Keratinocyte (primary cell): ENCODE measurements around the gene SI. TPM values are rescaled to one million over a fixed set of nuclear protein-coding genes. Genes with fewer than 3 reads are reported as not detected.

Experiments used
- DNase-seq: peaks from one replicate; pipeline ENCODE4 v3.0.0-alpha.2; 2011; ENCODE audit warnings: low read depth, missing footprints, low spot score
- FAIRE-seq: peaks from 2 replicates; lab custom pipeline; 2011; peaks lifted over from hg19 to GRCh38; lab: Jason Lieb, UNC
- H2AFZ ChIP-seq: 2 replicates; pipeline ENCODE4 v1.6.0; 2012; ENCODE audit warnings: low read length, control low read depth, inconsistent platforms; ENCODE audit not compliant: control insufficient read depth
- H3K27ac ChIP-seq: 2 replicates; pipeline ENCODE4 v1.5.1; 2011; ENCODE audit warnings: low read length; ENCODE audit not compliant: control insufficient read depth, insufficient read depth
- H3K27me3 ChIP-seq: 3 replicates; pipeline ENCODE4 v1.6.0; 2011; ENCODE audit warnings: low read length; ENCODE audit not compliant: control insufficient read depth, insufficient read depth; ENCODE audit errors: extremely low read depth
- H3K36me3 ChIP-seq, 2 experiments: 2 replicates in 1 of 2; 3 replicates in 1 of 2; pipeline ENCODE4 v1.5.1; 2011; ENCODE audit warnings: low read length in 2 of 2, mild to moderate bottlenecking in 1 of 2; ENCODE audit not compliant: control insufficient read depth in 2 of 2, insufficient read depth in 2 of 2; ENCODE audit errors: extremely low read depth in 1 of 2
- H3K4me1 ChIP-seq: 3 replicates; pipeline ENCODE4 v1.5.1; 2011; ENCODE audit warnings: low read length; ENCODE audit not compliant: control insufficient read depth, insufficient read depth; ENCODE audit errors: extremely low read depth
- H3K4me2 ChIP-seq: 3 replicates; pipeline ENCODE4 v1.6.0; 2011; ENCODE audit warnings: low read depth, low read length; ENCODE audit not compliant: control insufficient read depth, insufficient read depth; ENCODE audit errors: extremely low read depth
- H3K4me3 ChIP-seq, 3 experiments: fragments of 200-600 bp in 1 of 3; sonication (generic) in 1 of 3; 2 replicates in 2 of 3; 3 replicates in 1 of 3; pipeline ENCODE4 v1.5.1; 2011 to 2016; ENCODE audit warnings: low read length in 3 of 3, mild to moderate bottlenecking in 3 of 3, control low read depth in 2 of 3, inconsistent platforms in 1 of 3, low read depth in 1 of 3, mixed read lengths in 1 of 3, mixed run types in 1 of 3, moderate library complexity in 1 of 3; ENCODE audit not compliant: control insufficient read depth in 2 of 3, insufficient read depth in 2 of 3; ENCODE audit errors: extremely low read depth in 1 of 3
- H3K79me2 ChIP-seq: 2 replicates; pipeline ENCODE4 v1.6.0; 2012; ENCODE audit warnings: low read length; ENCODE audit not compliant: control insufficient read depth, insufficient read depth
- H3K9ac ChIP-seq: 3 replicates; pipeline ENCODE4 v1.6.0; 2011; ENCODE audit warnings: low read length; ENCODE audit not compliant: control insufficient read depth, insufficient read depth; ENCODE audit errors: extremely low read depth
- H3K9me1 ChIP-seq: 3 replicates; pipeline ENCODE4 v1.6.0; 2011; ENCODE audit warnings: low read length; ENCODE audit not compliant: control insufficient read depth, insufficient read depth; ENCODE audit errors: extremely low read depth
- H3K9me3 ChIP-seq: 2 replicates; pipeline ENCODE4 v1.5.1; 2012; ENCODE audit warnings: low read depth, low read length; ENCODE audit not compliant: control insufficient read depth
- H4K20me1 ChIP-seq: 3 replicates; pipeline ENCODE4 v1.6.0; 2011; ENCODE audit warnings: low read length; ENCODE audit not compliant: control insufficient read depth, insufficient read depth; ENCODE audit errors: extremely low read depth
- CTCF ChIP-seq, 3 experiments: IDR thresholded peaks in 1 of 3; conservative IDR thresholded peaks in 1 of 3; optimal IDR thresholded peaks in 1 of 3; 2 replicates in 2 of 3; 3 replicates in 1 of 3; pipeline versions ENCODE3 to v1.5.1; 2011; ENCODE audit warnings: low read length in 3 of 3, mild to moderate bottlenecking in 3 of 3, moderate library complexity in 2 of 3, control low read depth in 1 of 3, inconsistent platforms in 1 of 3; ENCODE audit not compliant: insufficient read depth in 2 of 3; ENCODE audit errors: extremely low read depth in 1 of 3
- EZH2 ChIP-seq: IDR thresholded peaks from one replicate; pipeline ENCODE4 v1.6.1; 2012; ENCODE audit warnings: inconsistent platforms, mild to moderate bottlenecking, low read length, moderate library complexity
- dilution Hi-C: fragments of 300-500 bp; cut with MboI; formaldehyde crosslinking; loops from one replicate; pipeline ENCODE4 v1.7.0; 2020; ENCODE audit warnings: low sequenced_read_pairs; ENCODE audit not compliant: extremely low pct_ligation_motif_present
- polyA plus RNA-seq, 5 experiments: library from polyadenylated mRNA; depleted of rRNA in 3 of 5; stranded (reverse) in 3 of 5; stranded (forward) in 1 of 5; unstranded in 1 of 5; fragments of >200 nt; gene quantifications; 1 replicate in 1 of 5; 2 replicates in 3 of 5; 3 replicates in 1 of 5; pipeline versions ENCODE4 v1.2.1 to v1.2.3, GENCODE V29; 2011 to 2012; ENCODE audit warnings: missing spikeins in 2 of 5, low read depth in 1 of 5, low replicate concordance in 1 of 5

SI gene
- polyA plus RNA-seq, 1 donor (not counting 4 experiments of a cell fraction or from before 2014, with no cell fraction given), result not detected

GRCh38 chr3:165056510-165056909 is 21.8 kb downstream of the SI start:
- H3K36me3 ChIP-seq, result no peaks in the 10 kb centered on the region
- no peaks in the 10 kb centered on the region for H3K9me3 ChIP-seq
- no peaks in the 10 kb centered on the region for H3K27me3 ChIP-seq
- DNase-seq, result no peak
- FAIRE-seq, result no peak
- dilution Hi-C loops, result no loop called here
- H3K27ac ChIP-seq, result no peak overlapping the region
- H3K9me1 ChIP-seq, result no peaks in the 10 kb centered on the region
- no peak overlapping the region for H3K4me3 ChIP-seq
- no peaks in the 10 kb centered on the region for H4K20me1 ChIP-seq
- no peak overlapping the region for H3K9ac ChIP-seq
- TF ChIP-seq CTCF (optimal IDR thresholded peaks at IDR 0.05 in 1 of 3, IDR thresholded peaks at IDR 0.05 in 1 of 3, conservative IDR thresholded peaks at IDR 0.05 in 1 of 3; ENCODE audit: extremely low read depth in 1 of 3, insufficient read depth in 2 of 3, low read length in 3 of 3), result no peak
- TF ChIP-seq EZH2, result no peak
- H3K4me2 ChIP-seq, result no peak overlapping the region
- H3K79me2 ChIP-seq, result no peaks in the 10 kb centered on the region
- H3K4me1 ChIP-seq, result no peaks in the 10 kb centered on the region
- H2AFZ ChIP-seq, result no peak overlapping the region

GRCh38 chr3:165040186-165040585 is 38.1 kb downstream of the SI start:
- Histone ChIP-seq H3K27ac (no peak overlapping the region), H4K20me1 (no peaks in the 10 kb centered on the region), H3K27me3 (no peaks in the 10 kb centered on the region), H3K4me2 (no peak overlapping the region), H3K4me3 (no peak overlapping the region), H3K36me3 (no peaks in the 10 kb centered on the region), H3K79me2 (no peaks in the 10 kb centered on the region), H3K4me1 (no peaks in the 10 kb centered on the region), H3K9ac (no peak overlapping the region), H3K9me1 (no peaks in the 10 kb centered on the region), H3K9me3 (no peaks in the 10 kb centered on the region), H2AFZ (no peak overlapping the region)
- dilution Hi-C loops, result no loop called here
- FAIRE-seq (no peak), DNase-seq (no peak)
- TF ChIP-seq EZH2, result no peak
- no peak for TF ChIP-seq CTCF (optimal IDR thresholded peaks at IDR 0.05 in 1 of 3, IDR thresholded peaks at IDR 0.05 in 1 of 3, conservative IDR thresholded peaks at IDR 0.05 in 1 of 3; ENCODE audit: extremely low read depth in 1 of 3, insufficient read depth in 2 of 3, low read length in 3 of 3)
